GM23338 (cell line): Measurements from ENCODE around the gene TSPAN5. TPM values are rescaled to one million over a fixed set of nuclear protein-coding genes. Genes with fewer than 3 reads are reported as not detected.

ENCODE experiments used
- ATAC-seq: fragments of 200-7000 bp; cut with Tn5 transposase; 3 replicates; pipeline ENCODE4 v1.9.1; 2020
- DNase-seq: peaks from one replicate; pipeline ENCODE4 v3.0.0-alpha.2; 2015; ENCODE audit warnings: low spot score
- H2AFZ ChIP-seq: fragments of 200-600 bp; sonication (generic); 2 replicates; pipeline ENCODE4 v1.8.0; 2016; ENCODE audit warnings: antibody characterized with exemption, mild to moderate bottlenecking, moderate library complexity
- H3F3A ChIP-seq: fragments of 200-600 bp; sonication (generic); replicated peaks from 2 replicates; pipeline ENCODE4 v1.8.0; 2017; ENCODE audit warnings: antibody characterized with exemption, mixed run types, low read depth
- H3K27ac ChIP-seq: fragments of 200-600 bp; sonication (generic); 2 replicates; pipeline ENCODE4 v1.6.1; 2016; ENCODE audit warnings: low read depth
- H3K27me3 ChIP-seq: fragments of 200-600 bp; sonication (generic); 2 replicates; pipeline ENCODE4 v1.8.0; 2016; ENCODE audit warnings: mild to moderate bottlenecking, mixed run types, moderate library complexity; ENCODE audit not compliant: insufficient read depth
- H3K36me3 ChIP-seq: fragments of 200-600 bp; sonication (generic); 2 replicates; pipeline ENCODE4 v1.8.0; 2016; ENCODE audit warnings: mild to moderate bottlenecking; ENCODE audit not compliant: insufficient read depth
- H3K4me1 ChIP-seq: fragments of 200-600 bp; sonication (generic); 2 replicates; pipeline ENCODE4 v1.8.0; 2016; ENCODE audit warnings: mild to moderate bottlenecking, moderate library complexity; ENCODE audit not compliant: insufficient read depth
- H3K4me2 ChIP-seq: fragments of 200-600 bp; sonication (generic); 2 replicates; pipeline ENCODE4 v1.7.1; 2017; ENCODE audit warnings: mixed run types
- H3K4me3 ChIP-seq: fragments of 200-600 bp; sonication (generic); 2 replicates; pipeline ENCODE4 v1.6.1; 2016; ENCODE audit warnings: mixed run types
- H3K79me2 ChIP-seq: fragments of 200-600 bp; sonication (generic); replicated peaks from 2 replicates; pipeline ENCODE4 v1.8.0; 2017; ENCODE audit warnings: mild to moderate bottlenecking; ENCODE audit not compliant: insufficient read depth
- H3K9me2 ChIP-seq: fragments of 200-600 bp; sonication (generic); 2 replicates; pipeline ENCODE4 v1.8.0; 2017; ENCODE audit not compliant: insufficient read depth
- H4K20me1 ChIP-seq: fragments of 200-600 bp; sonication (generic); replicated peaks from 2 replicates; pipeline ENCODE4 v1.8.0; 2017; ENCODE audit warnings: mild to moderate bottlenecking; ENCODE audit not compliant: insufficient read depth
- H3K27ac Mint-ChIP-seq: 2 replicates; pipeline ENCODE4 v1.8.0; 2020; ENCODE audit warnings: inconsistent platforms, mild to moderate bottlenecking, moderate library complexity, mixed read lengths
- H3K27me3 Mint-ChIP-seq: 3 replicates; pipeline ENCODE4 v1.8.0; 2022; ENCODE audit warnings: low read depth, mild to moderate bottlenecking, moderate library complexity, mixed read lengths, inconsistent platforms; ENCODE audit not compliant: insufficient read depth, poor library complexity
- H3K36me3 Mint-ChIP-seq: 3 replicates; pipeline ENCODE4 v1.8.0; 2021; ENCODE audit warnings: low read depth, mild to moderate bottlenecking, inconsistent platforms, moderate library complexity, mixed read lengths
- H3K4me1 Mint-ChIP-seq: 3 replicates; pipeline ENCODE4 v1.8.0; 2020; ENCODE audit warnings: mild to moderate bottlenecking, inconsistent platforms, mixed read lengths
- H3K4me3 Mint-ChIP-seq: 3 replicates; pipeline ENCODE4 v1.8.0; 2021; ENCODE audit warnings: moderate library complexity, mild to moderate bottlenecking, inconsistent platforms, mixed read lengths
- H3K9me3 Mint-ChIP-seq: 3 replicates; pipeline ENCODE4 v1.8.0; 2020; ENCODE audit warnings: moderate library complexity, mild to moderate bottlenecking, inconsistent platforms, mixed read lengths
- ETS1 ChIP-seq: IDR thresholded peaks from 2 replicates; pipeline ENCODE4 v1.6.1; 2016; ENCODE audit warnings: antibody characterized with exemption
- NANOG ChIP-seq: IDR thresholded peaks from 2 replicates; pipeline ENCODE4 v1.6.1; 2016; ENCODE audit warnings: antibody characterized with exemption, borderline replicate concordance
- POLR2AphosphoS5 ChIP-seq: IDR thresholded peaks from 2 replicates; pipeline ENCODE4 v1.6.1; 2016; ENCODE audit warnings: antibody characterized with exemption, low read depth
- STAT1 ChIP-seq: IDR thresholded peaks from one replicate; pipeline ENCODE4 v1.6.1; 2016; ENCODE audit warnings: antibody characterized with exemption; ENCODE audit not compliant: unreplicated experiment
- ZNF114 ChIP-seq: fragments of 250-450 bp; sonication (Bioruptor Pico); IDR thresholded peaks from 2 replicates; pipeline ENCODE4 v1.5.0; 2020; ENCODE audit warnings: mild to moderate bottlenecking, moderate library complexity
- ZNF331 ChIP-seq: fragments of 250-450 bp; sonication (Bioruptor Pico); IDR thresholded peaks from 2 replicates; pipeline ENCODE4 v1.5.0; 2020; ENCODE audit warnings: low read depth, mild to moderate bottlenecking, moderate library complexity
- ZNF462 ChIP-seq: fragments of 250-450 bp; sonication (Bioruptor Pico); IDR thresholded peaks from 2 replicates; pipeline ENCODE4 v1.5.0; 2020; ENCODE audit warnings: mild to moderate bottlenecking, moderate library complexity
- polyA plus RNA-seq: library from polyadenylated mRNA; unstranded; fragments of >200 nt; fragmentation: Nextera tagmentation; extraction: Ambion mirVana; gene quantifications from 2 replicates; pipeline ENCODE4 v1.2.1, GENCODE V29; 2016
- total RNA-seq: library from RNA; depleted of rRNA; stranded (reverse); fragments of >200 nt; shearing (Covaris generic); gene quantifications from 2 replicates; pipeline ENCODE4 v1.2.3, GENCODE V29; 2014

Gene TSPAN5
- total and polyA plus RNA-seq, 2 experiments from 2014 or later, result 18.6 to 21.5 TPM

GRCh38 chr4:98470831-98471230 lies 187.6 kb downstream of the TSPAN5 start (continued):
- no peak for TF ChIP-seq ZNF462 (CRISPR knock-in tag)

- no peak for TF ChIP-seq STAT1
- Histone ChIP-seq H3K4me2 (no peak overlapping the region), H3K27me3 (no peaks in the 10 kb centered on the region), H3K4me1 (peaks cover 4% of the 10 kb centered on the region; the same call in 1 of the 2 replicates), H2AFZ (no peak overlapping the region), H3F3A (0 out of 2 replicates have a peak, but pooled peaks cover 2% of the 10 kb centered on the region), H4K20me1 (no peaks in the 10 kb centered on the region), H3K9me2 (no peaks in the 10 kb centered on the region), H3K79me2 (no peaks in the 10 kb centered on the region), H3K36me3 (peaks cover 4% of the 10 kb centered on the region; the same call in 1 of the 2 replicates), H3K4me3 (no peak overlapping the region), H3K27ac (no peak overlapping the region)
- Mint-ChIP-seq H3K4me1 (peaks cover 14% of the 10 kb centered on the region), H3K9me3 (no peaks in the 10 kb centered on the region), H3K27ac (no peak overlapping the region), H3K4me3 (no peak overlapping the region), H3K27me3 (peaks cover 2% of the 10 kb centered on the region), H3K36me3 (peaks cover 26% of the 10 kb centered on the region)
- no peak for ATAC-seq
- DNase-seq, result no peak
These were observed 188.0 kb downstream of the TSPAN5 start for GRCh38 chr4:98470366-98470765.

- ATAC-seq (no peak), DNase-seq (no peak)
- peaks cover 14% of the 10 kb centered on the region for H3K4me1 Mint-ChIP-seq
- H3K4me1 ChIP-seq, result peaks cover 4% of the 10 kb centered on the region; the same call in 1 of the 2 replicates
- H2AFZ ChIP-seq, result no peak overlapping the region
- H3K79me2 ChIP-seq, result no peaks in the 10 kb centered on the region
- H3K27me3 ChIP-seq, result no peaks in the 10 kb centered on the region
- no peak overlapping the region for H3K4me2 ChIP-seq
- H3K36me3 ChIP-seq, result peaks cover 4% of the 10 kb centered on the region; the same call in 1 of the 2 replicates
- H3K27ac Mint-ChIP-seq, result no peak overlapping the region
- no peaks in the 10 kb centered on the region for H3K9me2 ChIP-seq
- 0 out of 2 replicates have a peak, but pooled peaks cover 2% of the 10 kb centered on the region for H3F3A ChIP-seq
- peaks cover 2% of the 10 kb centered on the region for H3K27me3 Mint-ChIP-seq
- no peak overlapping the region for H3K4me3 ChIP-seq
- peaks cover 23% of the 10 kb centered on the region for H3K36me3 Mint-ChIP-seq
- H3K27ac ChIP-seq, result no peak overlapping the region
- no peaks in the 10 kb centered on the region for H4K20me1 ChIP-seq
- H3K9me3 Mint-ChIP-seq, result no peaks in the 10 kb centered on the region
- H3K4me3 Mint-ChIP-seq, result no peak overlapping the region
- no peak for TF ChIP-seq ZNF331 (CRISPR knock-in tag)
- no peak for TF ChIP-seq POLR2AphosphoS5
- TF ChIP-seq ZNF114, result no peak
- no peak for TF ChIP-seq ETS1
- TF ChIP-seq NANOG, result no peak
These were observed 188.6 kb downstream of the TSPAN5 start for GRCh38 chr4:98469771-98470170.
